SKM-1 treated with dmso at 0.1 percent for 144 hours (cell line): ENCODE data around the gene NTN4.
"Not testable (repeated sequence)": the region's sequence is repeated elsewhere in the genome, so short reads cannot be mapped to it uniquely, and the experiment has no call there.

Source experiments
- DNase-seq: peaks from one replicate; lab custom pipeline; 2025; ENCODE audit not compliant: unreplicated experiment; lab: John Stamatoyannopoulos, UW

The NTN4 gene

GRCh38 chr12:95629392-95629791, 161.2 kb downstream of the NTN4 start:
- DNase-seq: no peak

GRCh38 chr12:95626854-95627253, 163.7 kb downstream of the NTN4 start:
- no peak for DNase-seq

- no peak for DNase-seq
Measured at GRCh38 chr12:95625012-95625411, 165.6 kb downstream of the NTN4 start.

- no peak for DNase-seq
Measured at GRCh38 chr12:95624589-95624988, 166.0 kb downstream of the NTN4 start.

- DNase-seq: peak; percentile 3
Measured at GRCh38 chr12:95623554-95624170, 166.9 kb downstream of the NTN4 start.

GRCh38 chr12:95622879-95623278, 167.7 kb downstream of the NTN4 start:
- DNase-seq: no peak

- DNase-seq: no peak
Measured at GRCh38 chr12:95621725-95622124, 168.8 kb downstream of the NTN4 start.

- no peak for DNase-seq
Measured at GRCh38 chr12:95620171-95620570, 170.4 kb downstream of the NTN4 start.

- DNase-seq: not testable (repeated sequence)
Measured at GRCh38 chr12:95616470-95616869, 174.1 kb downstream of the NTN4 start.

GRCh38 chr12:95615749-95616148, 174.8 kb downstream of the NTN4 start:
- no peak for DNase-seq

- no peak for DNase-seq
Measured at GRCh38 chr12:95614390-95614982, 176.1 kb downstream of the NTN4 start.

GRCh38 chr12:95613021-95613420, 177.5 kb downstream of the NTN4 start:
- no peak for DNase-seq

GRCh38 chr12:95611676-95612309, 178.8 kb downstream of the NTN4 start:
- DNase-seq: no peak

GRCh38 chr12:95608252-95609033, 182.1 kb downstream of the NTN4 start:
- DNase-seq: no peak
